GM19468 (cell line): Measurements from ENCODE around the gene KRTDAP.

Experiments used
- ATAC-seq: cut with Tn5 transposase; IDR thresholded peaks from one replicate; pipeline ENCODE4 v1.9.1; 2021; ENCODE audit warnings: mild to moderate bottlenecking, moderate library complexity, moderate number of reproducible peaks; ENCODE audit not compliant: unreplicated experiment; ENCODE audit errors: extremely low read depth

The KRTDAP gene

DNA sequence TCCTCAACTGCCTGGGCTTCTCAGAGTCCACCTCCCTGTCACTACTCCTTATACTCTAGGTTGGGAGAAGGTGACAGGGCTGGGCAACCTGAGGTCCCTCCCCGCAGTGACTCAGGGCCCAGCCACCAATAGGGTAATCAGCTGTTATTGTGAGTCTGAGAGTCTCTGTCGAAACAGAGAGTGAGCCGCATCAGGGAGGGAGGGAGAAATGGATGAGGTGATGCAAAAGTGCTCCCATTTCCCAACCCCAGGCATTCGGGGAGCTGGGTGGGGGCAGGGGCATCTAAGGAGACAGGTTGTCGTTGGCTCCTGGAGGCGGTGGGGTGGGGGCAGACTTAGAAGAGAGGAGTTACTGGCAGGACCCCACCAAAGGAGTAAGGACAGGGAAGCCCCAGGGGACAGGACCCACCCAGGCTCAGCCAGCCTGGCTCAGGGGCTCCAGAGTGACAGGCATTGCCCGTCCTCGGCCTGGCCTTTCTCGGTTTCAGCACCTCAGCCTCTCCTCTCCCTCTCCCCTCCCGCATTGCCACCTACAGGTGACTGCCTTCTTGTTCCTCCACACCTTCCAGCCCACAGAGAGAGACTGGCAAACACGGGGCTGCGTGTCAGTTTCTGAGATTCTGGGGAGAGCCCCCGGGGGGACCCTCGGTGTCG is 23.5 kb upstream of the KRTDAP start, which contains the start of gene DMKN:
TSS of gene DMKN (minus strand) at position 22 of the 654 bp plus-strand sequence. CDS start 174 bp downstream, outside the sequence.
- ATAC-seq: no peak

DNA sequence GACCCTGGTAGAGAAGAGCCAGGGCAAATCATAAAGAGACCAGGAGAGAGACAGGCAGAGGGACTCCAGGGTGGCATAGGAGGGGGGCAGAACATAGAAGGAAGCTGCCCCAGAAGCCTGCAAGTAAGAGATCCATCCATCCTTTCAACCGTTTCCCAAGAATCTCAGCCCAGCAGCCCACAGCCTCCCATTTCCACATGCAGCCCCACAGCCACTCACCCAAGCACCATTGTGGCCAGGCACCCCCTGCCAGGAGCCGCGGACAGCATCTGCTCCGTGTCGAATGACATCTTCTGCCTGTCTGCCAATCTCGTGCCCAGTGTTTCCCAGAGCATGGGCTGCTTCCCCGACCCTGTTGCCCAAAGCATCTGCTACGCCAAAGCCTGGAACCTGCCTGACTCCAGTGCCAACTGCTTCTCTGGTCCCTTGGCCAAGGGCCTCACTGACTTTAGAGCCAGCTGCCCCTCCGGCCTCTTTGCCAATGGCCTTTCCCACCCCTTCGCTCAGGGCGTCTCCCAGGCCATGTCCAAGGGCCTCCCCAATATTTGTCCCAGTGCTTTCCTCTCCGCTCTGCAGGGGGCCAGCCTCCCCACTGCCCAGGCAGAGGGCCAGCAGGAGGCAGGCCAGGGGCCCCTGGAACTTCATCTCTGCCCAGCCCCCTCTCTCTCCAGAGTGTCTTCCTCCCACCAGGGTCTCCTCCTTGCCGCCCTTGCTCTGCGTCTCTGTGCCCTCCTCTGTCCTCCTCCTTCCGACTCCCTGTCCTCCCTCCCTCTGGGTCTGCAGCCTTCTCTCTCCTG is 22.8 kb upstream of the KRTDAP start:
- ATAC-seq: no peak

DNA sequence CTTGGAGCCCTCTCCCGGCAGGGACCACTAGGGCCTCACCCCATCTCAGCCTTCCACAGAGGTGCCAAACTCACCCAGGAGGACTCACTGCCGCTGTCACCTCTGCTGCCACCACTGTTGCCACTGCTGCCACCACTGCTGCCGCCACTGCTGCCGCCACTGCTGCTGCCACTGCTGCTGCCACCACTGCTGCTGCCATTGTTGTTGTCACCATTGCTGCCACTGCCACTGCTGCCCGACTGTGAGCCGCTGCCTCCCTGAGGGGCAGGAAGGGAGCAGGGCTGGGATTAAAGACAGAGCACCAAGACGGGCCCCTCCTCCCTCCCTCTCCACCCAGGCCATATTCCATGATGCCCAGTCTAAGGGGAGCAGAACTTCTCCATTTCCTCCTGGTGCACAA is 21.1 kb upstream of the KRTDAP start:
- ATAC-seq: no peak

DNA sequence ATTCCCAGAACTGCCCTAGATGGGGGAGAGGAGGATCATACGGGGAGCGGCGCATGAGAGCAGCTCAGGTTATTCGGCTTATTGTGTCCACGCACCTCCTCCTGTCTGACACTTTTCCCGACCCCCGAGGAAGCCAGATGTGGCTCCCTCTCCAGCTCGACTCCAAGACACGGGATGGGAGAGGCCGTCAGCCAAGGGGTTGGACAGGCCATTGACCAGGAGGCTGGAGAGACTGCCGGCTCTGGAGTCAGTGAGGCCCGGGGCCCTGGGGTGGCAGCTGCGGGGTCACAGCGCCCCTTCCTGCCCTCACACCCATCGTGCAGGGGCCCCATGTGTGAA is 20.3 kb upstream of the KRTDAP start:
- no peak for ATAC-seq

DNA sequence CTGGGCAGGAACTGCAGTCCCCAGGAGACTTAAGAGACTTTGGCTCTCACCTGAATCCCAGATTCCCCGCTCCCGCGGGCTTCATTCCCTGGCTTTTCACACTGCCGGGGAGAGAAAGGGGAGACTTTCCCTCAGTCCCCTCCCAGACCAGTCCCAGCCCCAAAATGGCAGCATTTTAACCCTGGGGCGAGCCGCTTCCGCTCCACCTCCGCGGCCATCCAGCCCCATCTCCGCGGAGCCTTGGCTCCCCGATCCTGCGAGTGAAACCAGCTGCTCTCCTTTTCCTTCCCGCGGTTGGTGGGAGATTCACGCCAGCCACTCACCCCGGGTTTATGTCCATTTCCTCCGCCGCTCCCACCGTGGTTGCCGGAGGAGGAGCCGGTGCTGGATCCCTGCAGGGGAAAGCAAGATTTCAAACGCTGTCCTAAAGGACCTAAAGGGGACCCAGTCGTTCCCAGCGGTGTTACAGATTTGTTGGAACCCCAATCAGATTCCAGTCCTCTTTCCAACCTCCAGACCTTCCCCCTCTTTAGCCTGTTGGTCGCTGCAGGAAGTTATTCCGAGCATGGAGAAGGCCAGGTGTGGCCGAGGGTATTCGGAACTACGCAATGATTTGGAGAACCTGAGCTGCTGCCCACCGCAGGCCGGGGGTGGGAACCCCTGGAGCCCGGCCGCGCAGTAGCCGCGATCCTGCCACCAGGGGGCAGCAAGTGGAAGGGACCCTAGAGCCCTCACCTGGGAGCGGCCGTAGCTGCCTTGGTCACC is 19.8 kb upstream of the KRTDAP start:
- ATAC-seq: no peak

DNA sequence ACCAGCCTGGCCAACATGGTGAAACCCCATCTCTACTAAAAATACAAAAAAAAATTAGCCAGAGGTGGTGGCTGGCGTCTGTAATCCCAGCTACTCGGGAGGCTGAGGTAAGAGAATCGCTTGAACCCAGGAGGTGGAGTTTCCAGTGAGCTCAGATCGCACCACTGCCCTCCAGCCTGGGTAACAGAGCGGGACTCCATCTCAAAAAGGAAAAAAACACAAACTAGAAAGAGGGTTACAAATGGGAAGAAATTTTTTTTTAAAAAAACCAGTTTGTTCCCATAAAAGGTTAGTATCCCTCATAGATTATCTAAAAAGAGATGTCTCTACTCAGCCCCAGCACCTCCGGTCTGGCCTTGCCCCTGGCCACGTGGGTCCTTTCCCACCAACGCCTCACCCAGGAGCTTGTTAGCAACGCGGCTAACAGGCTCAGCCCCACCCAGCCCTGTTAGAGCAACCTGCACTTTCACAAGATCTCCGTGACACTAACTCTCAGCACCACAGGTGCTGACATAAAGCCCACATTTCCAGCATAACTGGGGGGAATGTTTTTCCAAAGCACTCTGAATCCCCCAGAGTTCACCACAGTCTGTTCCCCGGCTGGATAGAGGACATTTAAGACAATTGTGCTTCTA is 18.9 kb upstream of the KRTDAP start:
- no peak for ATAC-seq

DNA sequence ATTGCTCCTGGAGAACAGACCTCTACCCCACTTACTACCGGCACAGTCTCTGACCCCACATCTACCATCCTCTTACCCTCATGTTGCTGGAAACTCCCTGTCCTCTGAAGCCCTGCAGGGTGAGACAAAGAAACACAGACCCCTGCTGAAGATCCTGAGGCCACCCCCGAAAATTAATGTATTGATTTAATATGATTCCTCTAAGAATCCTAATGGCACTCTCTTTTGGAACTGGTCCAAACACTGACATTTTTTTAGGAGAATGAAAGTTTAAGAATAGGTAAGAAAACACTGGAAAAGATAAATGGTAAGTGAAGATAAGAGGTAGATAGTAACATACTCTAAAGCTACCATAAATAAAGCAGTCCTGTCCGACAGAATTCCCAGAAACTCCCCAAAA is 17.9 kb upstream of the KRTDAP start:
- no peak for ATAC-seq

DNA sequence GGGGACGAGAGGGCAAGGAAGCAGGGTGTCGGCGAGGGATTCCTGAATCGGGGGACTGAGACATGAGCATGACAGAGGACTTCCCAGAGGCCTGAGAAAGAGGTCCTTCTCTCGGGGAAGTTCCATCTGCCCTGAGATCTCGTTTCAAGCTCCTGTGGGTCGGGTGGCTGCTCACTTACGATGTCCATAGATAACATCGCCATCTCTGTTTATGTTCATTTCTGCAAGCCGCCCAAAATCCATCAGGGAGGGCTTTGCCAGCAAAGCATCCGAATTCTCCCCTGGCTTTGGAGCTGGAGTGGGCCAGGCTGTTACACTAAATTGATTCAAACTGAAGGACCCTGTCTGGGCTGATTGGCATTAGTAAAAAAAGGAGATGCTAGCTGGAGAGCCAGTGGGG is 17.3 kb upstream of the KRTDAP start:
- no peak for ATAC-seq

DNA sequence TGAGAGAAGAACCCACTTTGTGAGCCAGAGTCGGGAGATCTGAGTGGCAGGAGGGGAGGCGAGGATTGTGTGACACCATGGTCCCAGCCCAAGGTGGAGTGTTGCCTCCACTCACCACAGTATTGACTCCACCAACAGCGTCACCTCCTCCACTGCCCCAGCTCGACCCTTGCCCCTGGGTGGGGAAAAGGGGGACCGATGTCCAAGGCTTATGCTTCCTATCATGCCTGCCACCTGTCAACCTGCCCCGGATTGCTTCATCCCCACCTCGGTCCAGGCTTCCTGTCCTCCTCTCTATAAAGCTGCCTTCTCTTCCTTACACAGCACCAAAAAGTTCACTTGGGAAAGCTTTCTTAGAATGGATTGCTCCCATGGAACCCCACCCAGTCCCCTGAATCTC is 15.7 kb upstream of the KRTDAP start:
- ATAC-seq: no peak

DNA sequence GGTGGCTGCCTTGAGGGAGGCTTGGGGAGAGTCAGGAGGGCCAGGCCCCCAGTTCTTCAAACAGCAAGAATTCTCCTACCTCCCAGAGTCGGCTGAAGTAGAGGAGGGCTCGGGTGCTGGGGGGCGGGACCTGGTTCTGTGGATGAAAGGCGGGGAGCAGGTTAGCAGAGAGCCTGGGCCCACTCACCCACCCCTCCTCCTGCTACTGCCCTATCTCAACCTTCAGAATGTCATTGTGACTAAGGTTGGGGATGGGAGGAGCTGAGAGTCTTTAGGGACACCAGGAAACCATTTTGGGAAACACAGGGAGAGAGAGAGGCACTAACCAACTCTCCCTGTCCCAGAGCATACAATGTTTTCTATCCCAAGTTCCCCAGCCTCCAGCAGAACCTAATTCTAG is 12.5 kb upstream of the KRTDAP start:
- ATAC-seq: no peak

DNA sequence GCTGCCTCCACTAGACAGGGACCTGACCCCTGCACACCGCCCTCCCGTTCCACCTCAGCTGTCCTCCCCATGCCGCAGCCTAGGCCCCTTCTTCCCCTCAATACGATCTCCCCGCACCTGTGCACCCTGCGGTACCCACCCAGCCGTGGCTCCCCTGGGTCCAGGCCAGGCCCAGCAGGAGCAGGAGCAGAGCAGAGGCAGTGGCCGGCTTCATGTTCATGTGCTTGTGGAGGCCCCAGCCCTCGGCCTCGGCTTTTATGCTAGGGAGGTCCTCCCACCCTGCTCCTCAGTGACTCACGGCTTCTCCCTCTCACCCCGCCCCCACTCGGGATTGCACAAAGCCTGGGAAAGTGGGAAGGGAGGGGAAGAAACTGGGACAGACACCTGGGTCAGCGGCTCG is 11.4 kb upstream of the KRTDAP start:
- ATAC-seq: no peak

DNA sequence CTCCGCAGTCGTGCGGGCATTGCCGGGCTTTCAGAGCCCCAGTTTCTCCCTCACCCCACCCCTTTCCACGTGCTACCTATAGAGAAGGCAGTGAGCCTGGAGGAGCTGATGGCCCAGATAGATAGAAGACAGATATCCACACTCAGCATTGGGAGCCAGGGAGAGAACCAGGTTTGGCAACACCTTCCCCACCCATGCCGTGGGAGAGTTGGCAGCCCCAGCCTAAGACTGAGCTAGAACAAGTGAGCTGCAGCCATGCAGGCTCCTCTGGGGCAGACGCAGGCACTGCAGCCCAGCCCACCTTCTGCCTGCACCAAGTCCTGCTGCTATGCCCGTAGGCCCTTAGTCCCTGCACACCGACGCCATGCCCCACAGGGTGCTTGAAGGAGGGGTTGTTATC is 10.3 kb upstream of the KRTDAP start:
- ATAC-seq: no peak

DNA sequence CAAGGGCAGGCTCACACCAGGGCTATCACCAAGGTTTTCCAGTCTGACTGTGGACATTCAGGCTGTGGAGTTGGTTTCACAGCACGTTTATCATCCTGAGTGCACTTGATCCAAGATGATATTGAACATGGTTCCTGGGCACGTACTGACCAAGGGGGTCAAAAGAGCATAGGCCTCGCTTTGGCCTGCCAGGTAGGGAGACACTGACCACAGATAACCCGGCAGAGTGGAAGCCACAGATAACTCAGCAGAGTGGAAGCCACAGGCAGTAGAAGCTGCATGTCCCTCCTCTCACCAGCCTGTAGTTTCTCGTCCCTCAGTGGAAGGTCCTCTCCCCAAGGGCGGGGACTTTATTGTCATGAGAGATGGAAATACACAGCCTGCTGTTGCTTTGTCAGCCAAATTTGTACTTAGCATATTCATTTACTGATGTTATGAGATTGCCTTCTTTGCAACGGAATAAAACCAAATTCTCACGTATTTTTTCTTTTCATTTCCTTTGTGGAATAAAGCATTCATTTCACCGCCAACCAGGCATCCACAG is 8.8 kb upstream of the KRTDAP start:
- ATAC-seq: no peak

DNA sequence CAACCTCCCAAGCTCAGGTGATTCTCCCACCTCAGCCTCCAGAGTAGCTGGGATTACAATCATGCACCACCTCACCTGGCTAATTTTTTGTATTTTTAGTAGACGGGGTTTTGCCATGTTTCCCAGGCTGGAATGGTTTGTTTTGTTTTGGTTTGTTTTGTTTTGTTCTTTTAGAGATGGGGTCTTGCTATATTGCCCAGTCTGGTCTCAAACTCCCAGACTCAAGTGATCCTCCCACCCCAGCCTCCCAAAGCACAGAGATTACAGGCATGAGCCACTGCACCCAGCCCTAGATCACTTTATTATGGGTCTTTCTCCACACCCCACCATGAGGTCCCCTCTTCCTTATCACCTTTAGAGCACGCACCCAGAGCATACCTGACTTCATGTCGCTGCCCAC is 8.0 kb upstream of the KRTDAP start:
- ATAC-seq: no peak

DNA sequence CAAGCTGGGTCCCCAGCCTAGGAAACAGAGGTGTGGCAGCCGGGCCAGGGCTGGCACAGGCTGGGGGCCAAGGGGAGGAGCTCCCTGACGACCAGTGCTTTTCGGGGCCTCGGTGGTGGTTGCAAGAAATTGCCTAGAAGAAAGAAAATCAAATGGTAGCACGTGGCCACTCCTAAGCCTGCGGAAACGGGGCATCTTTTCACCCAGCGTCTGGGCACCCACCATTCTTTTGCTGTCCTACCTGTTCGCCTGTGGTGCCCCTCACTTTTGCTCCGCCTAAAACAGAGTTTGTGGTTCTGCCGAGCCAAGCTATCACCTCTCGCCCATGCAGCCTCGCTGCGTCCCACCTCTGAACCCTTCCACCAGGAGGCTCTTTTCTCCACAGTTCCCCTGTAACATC is 7.1 kb upstream of the KRTDAP start:
- ATAC-seq: no peak

DNA sequence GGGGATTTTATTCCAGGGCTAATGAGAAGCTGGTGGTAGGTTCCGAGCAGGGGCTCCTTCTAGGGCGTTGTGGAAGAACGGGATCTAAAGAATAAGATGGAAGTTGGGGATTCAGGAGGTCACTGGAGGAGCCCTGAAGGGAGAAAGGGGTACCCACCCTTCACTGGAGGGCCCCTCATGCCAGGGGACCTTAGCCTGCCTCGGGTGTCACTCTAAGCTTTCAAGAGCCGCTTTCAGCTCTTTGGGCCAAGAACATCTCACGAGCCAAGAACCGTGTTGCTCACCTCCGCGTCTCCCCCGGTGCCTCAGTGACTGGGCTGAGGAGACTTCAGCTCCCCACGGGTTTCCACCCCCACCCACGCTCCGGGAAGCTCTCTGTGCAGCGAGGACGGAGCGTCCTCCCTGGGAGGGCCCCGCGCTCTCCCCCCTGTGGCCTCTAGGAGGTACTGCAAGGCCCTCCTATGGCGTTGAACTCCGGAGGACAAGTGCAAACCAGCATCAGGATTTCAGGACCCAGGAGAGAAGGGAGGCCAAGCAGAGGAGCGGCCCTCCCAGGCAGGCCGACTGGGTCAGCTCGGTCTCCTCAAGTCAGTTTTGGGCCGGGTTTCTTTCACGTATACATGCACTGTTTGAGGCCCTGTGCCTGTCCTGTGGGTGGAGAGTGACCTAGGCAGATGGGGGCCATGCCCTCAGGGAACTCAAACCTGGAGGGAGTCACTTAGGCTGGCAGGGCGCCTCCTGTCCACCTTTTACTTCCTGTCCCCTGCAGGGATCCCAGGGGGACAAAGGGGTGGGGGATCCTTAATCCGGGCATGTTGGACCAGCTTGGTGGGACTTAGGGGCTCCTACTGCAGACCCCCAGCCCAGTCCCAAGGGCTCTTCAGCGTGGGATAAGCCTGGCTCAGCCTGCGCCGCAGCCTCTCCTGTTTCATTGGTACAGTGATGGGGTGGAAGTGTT is 5.1 kb upstream of the KRTDAP start:
- no peak for ATAC-seq

DNA sequence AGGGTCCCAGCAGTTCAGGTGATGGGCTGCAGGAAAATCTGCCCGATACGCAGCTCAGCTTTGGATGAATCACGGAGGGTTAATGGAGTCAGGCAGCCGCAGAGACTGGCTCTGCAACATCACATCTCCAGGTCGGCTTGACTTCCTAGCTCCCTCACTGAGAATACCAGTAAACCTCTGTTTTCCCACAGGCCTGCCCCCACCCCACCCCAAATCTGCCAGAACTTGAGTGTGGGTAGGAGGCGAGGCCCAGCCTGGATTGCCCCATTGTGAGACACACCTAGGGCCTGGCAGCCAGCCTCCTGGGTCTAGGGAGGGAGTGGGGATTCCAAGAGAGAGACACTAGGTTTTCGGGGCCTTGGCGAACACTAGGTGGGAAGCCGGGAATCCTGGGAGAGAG is 3.7 kb upstream of the KRTDAP start:
- ATAC-seq: no peak

DNA sequence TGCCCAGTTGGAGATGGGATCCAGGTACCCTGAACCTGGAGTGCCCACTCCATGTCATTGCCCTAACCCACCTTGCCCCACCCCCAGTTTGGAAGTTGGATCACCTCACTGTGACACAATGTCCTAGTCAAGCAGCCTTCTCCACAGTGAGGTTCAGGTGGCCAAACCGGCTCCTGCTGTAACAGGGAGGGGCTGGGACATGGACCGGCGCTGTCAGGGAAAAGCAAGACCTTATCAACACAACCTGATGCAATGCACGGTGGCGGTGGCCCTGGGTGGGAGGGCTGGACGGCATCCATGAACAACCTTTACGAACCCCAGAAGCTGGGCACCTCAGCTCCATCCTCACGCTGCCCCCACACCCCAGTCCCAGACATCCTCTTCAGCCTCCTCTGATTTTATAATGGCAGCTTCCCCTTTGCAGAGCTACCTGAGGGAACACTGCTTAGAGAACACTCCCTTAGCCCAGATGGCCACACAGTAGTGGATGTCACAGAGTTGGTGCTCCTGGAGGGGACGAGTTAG is 1.6 kb upstream of the KRTDAP start:
- no peak for ATAC-seq

DNA sequence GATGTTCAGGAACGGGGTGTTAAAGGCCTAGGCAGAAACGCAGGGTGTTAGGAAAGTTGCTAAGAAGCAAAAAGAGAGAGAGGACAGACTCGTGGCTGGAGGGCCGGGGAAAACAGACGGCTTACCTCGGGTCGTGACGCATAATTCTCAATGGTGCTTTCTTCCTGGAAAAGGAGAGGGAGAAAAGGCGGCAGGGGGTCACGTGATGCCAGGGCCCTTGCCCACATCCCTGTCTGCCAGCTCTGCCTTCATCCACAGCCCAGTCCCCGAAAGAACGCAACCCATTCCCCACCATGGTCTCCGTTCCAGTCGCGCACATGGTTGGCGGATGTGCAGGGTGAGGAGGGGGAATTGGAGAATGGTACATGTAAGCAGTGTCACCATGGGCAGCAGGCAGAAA is 1.6 kb downstream of the KRTDAP start:
- no peak for ATAC-seq
